Spleen (tissue), 11 donors: ENCODE data around the gene CABP4. TPM values are rescaled to one million over a fixed set of nuclear protein-coding genes. Genes with fewer than 3 reads are reported as not detected.

Experiments
- DNase-seq: peaks from one replicate; pipeline ENCODE4 v3.0.0-alpha.2; 2020
- H3K27ac ChIP-seq, 8 donors: fragments of 200-600 bp; sonication (generic) in 7 of 8; 1 replicate in 4 of 8; 2 replicates in 4 of 8; pipeline versions ENCODE4 v1.5.0 to v1.8.0; 2016 to 2021; ENCODE audit warnings: inconsistent platforms in 4 of 8, mild to moderate bottlenecking in 4 of 8, moderate library complexity in 1 of 8
- H3K27me3 ChIP-seq, 7 donors: fragments of 200-600 bp; sonication (generic) in 6 of 7; replicated peaks in 1 of 7; 1 replicate in 4 of 7; 2 replicates in 3 of 7; pipeline versions ENCODE4 v1.5.0 to v1.8.0; 2016 to 2021; ENCODE audit warnings: inconsistent platforms in 3 of 7, mild to moderate bottlenecking in 1 of 7
- H3K36me3 ChIP-seq, 6 donors: fragments of 200-600 bp; sonication (generic) in 5 of 6; 1 replicate in 4 of 6; 2 replicates in 2 of 6; pipeline versions ENCODE4 v1.5.0 to v1.8.0; 2016 to 2021; ENCODE audit warnings: inconsistent platforms in 2 of 6
- H3K4me1 ChIP-seq, 6 donors: fragments of 200-600 bp; sonication (generic) in 5 of 6; 1 replicate in 3 of 6; 2 replicates in 3 of 6; pipeline versions ENCODE4 v1.5.0 to v1.8.0; 2016 to 2021; ENCODE audit warnings: inconsistent platforms in 3 of 6
- H3K4me3 ChIP-seq, 8 donors: fragments of 200-600 bp; sonication (generic) in 7 of 8; 1 replicate in 4 of 8; 2 replicates in 4 of 8; pipeline versions ENCODE4 v1.5.0 to v1.8.0; 2016 to 2021; ENCODE audit warnings: inconsistent platforms in 4 of 8, mild to moderate bottlenecking in 4 of 8, moderate library complexity in 2 of 8
- H3K9me3 ChIP-seq, 8 donors: fragments of 200-600 bp; sonication (generic) in 7 of 8; 1 replicate in 4 of 8; 2 replicates in 4 of 8; pipeline versions ENCODE4 v1.5.0 to v1.8.0; 2016 to 2021; ENCODE audit warnings: inconsistent platforms in 4 of 8
- CTCF ChIP-seq, 11 experiments: fragments of 200-600 bp in 7 of 11; fragments of 450-650 bp in 4 of 11; sonication (generic) in 4 of 11; IDR thresholded peaks in 8 of 11; conservative IDR thresholded peaks in 3 of 11; 1 replicate in 7 of 11; 2 replicates in 4 of 11; pipeline versions ENCODE4 v1.4.0 to v1.8.0; 2016 to 2021; ENCODE audit warnings: antibody characterized with exemption in 11 of 11, inconsistent platforms in 4 of 11, mild to moderate bottlenecking in 1 of 11
- POLR2A ChIP-seq, 3 donors: fragments of 450-650 bp; IDR thresholded peaks; one replicate each; pipeline ENCODE4 v1.5.1; 2017; ENCODE audit warnings: antibody characterized with exemption in 3 of 3, mild to moderate bottlenecking in 1 of 3
- POLR2AphosphoS5 ChIP-seq, 3 donors: sonication (generic); formaldehyde crosslinking; IDR thresholded peaks; one replicate each; pipeline ENCODE4 v1.5.1; 2017; ENCODE audit warnings: antibody characterized with exemption in 3 of 3
- WGBS, 5 donors: extraction: QIAGEN DNeasy Blood & Tissue Kit in 3 of 5; methylation state at CpG; one replicate each; pipeline versions ENCODE4 v1.1.5 to v1.1.7; 2013 to 2018; 5-methylcytosine and 5-hydroxymethylcytosine counted together
- intact Hi-C: fragments of 100-400 bp; cut with DNase I; formaldehyde crosslinking; loops from one replicate; pipeline ENCODE4 v1.15.0; 2023; ENCODE audit warnings: low total_unique reads
- polyA plus RNA-seq, 3 donors: library from polyadenylated mRNA; stranded (reverse); fragments of 200-250 nt; gene quantifications; one replicate each; pipeline ENCODE4 v1.2.1, GENCODE V29; 2013
- total RNA-seq, 7 donors: library from RNA; depleted of rRNA in 3 of 7; stranded (reverse); fragments of >200 nt in 3 of 7; fragmentation: NEBNext Ultra II Directional in 4 of 7; extraction: Animal tissue kit (Norgen Biotek cat#: 25700) in 4 of 7; gene quantifications; one replicate each; pipeline versions ENCODE4 v1.1.0 to v1.2.1, GENCODE V29; 2016 to 2021
- donor health status: healthy with polysubstance abuse.
- donor health status: DM: no; HTN: no; CAD: no; lungs with moderate emphysema.
- donor health status: DM: no; HTN: no; CAD: no.
- donor health status: Bipolar disorder and iron deficiency.
- donor health status: healthy.
- donor health status: DM: no; HTN: no; CAD: no.
- donor health status: DM: yes; HTN: yes; CAD: no.

The CABP4 gene
- total and polyA plus RNA-seq, 10 donors = 2.6 to 27.3 (median 17.1) TPM

- intact Hi-C loops = no loop called here
- DNase-seq = no peak
- Histone ChIP-seq H3K36me3 (no peaks in the 10 kb centered on the region), H3K4me3 (no peak overlapping the region), H3K9me3 (no peaks in the 10 kb centered on the region), H3K4me1 (peaks cover 18 to 96% (median 77%) of the 10 kb centered on the region in 6 donors), H3K27me3 (no peaks in the 10 kb centered on the region), H3K27ac (peak overlapping the region in 5 of 8 donors; percentile 33 to 74 (median 58))
- TF ChIP-seq CTCF (IDR thresholded peaks at IDR 0.05 in 8 of 11, conservative IDR thresholded peaks at IDR 0.05 in 3 of 11) (no peak), POLR2AphosphoS5 (IDR thresholded peaks at IDR 0.05) (no peak), POLR2A (IDR thresholded peaks at IDR 0.05) (no peak)
- 80 to 93% (median 91%) methylated on average over 19 to 25 of the region's 25 CpGs for WGBS, 5 donors
Measured at GRCh38 chr11:67450796-67451657, 4.1 kb upstream of the CABP4 start.

GRCh38 chr11:67451658-67451976, 3.5 kb upstream of the CABP4 start:
- Histone ChIP-seq H3K27me3 (no peaks in the 10 kb centered on the region), H3K36me3 (no peaks in the 10 kb centered on the region), H3K4me1 (peaks cover 15 to 90% (median 72%) of the 10 kb centered on the region in 6 donors), H3K27ac (peak overlapping the region in 6 of 8 donors; percentile 50 to 74 (median 64)), H3K9me3 (no peaks in the 10 kb centered on the region), H3K4me3 (no peak overlapping the region)
- intact Hi-C loops = no loop called here
- WGBS, 5 donors = 90 to 93% (median 92%) methylated on average over 14 of the region's 14 CpGs
- TF ChIP-seq POLR2AphosphoS5 (IDR thresholded peaks at IDR 0.05) (no peak), POLR2A (IDR thresholded peaks at IDR 0.05) (no peak), CTCF (IDR thresholded peaks at IDR 0.05 in 8 of 11, conservative IDR thresholded peaks at IDR 0.05 in 3 of 11) (no peak)
- DNase-seq = no peak

GRCh38 chr11:67452141-67452952, 2.8 kb upstream of the CABP4 start, which contains the start of gene GPR152:
GPR152 (minus strand) TSS chr11:67452729; CDS start chr11:67452724, 5 bp downstream.
- peak; percentile 85 for DNase-seq
- H3K27ac ChIP-seq = peak within 1 kb of the TSS in 6 of 8 donors; percentile 50 to 74 (median 64)

More at GRCh38 chr11:67452141-67452952, 2.8 kb upstream of the CABP4 start, which contains the start of gene GPR152:
- peaks cover 11 to 89% (median 65%) of the 10 kb centered on the region in 6 donors for H3K4me1 ChIP-seq
- H3K4me3 ChIP-seq = peak within 1 kb of the TSS in 4 of 8 donors; percentile 10 to 49 (median 19)
- intact Hi-C loops = no loop called here
- TF ChIP-seq CTCF (IDR thresholded peaks at IDR 0.05 in 8 of 11, conservative IDR thresholded peaks at IDR 0.05 in 3 of 11) = peak in 5 of 11 experiments; percentile 10 to 41 (median 25)
- TF ChIP-seq POLR2A (IDR thresholded peaks at IDR 0.05) = no peak
- TF ChIP-seq POLR2AphosphoS5 (IDR thresholded peaks at IDR 0.05) = peak; percentile 66 to 85 (median 78)
- H3K36me3 ChIP-seq = no peaks in the 10 kb centered on the region
- 69 to 81% (median 75%) methylated on average over 21 to 33 of the region's 33 CpGs for WGBS, 5 donors
- H3K9me3 ChIP-seq = no peaks in the 10 kb centered on the region
- H3K27me3 ChIP-seq = no peaks in the 10 kb centered on the region
